GM21515 (cell line): Measurements from ENCODE around the gene TTC34.

ENCODE experiments used
- ATAC-seq: cut with Tn5 transposase; IDR thresholded peaks from one replicate; pipeline ENCODE4 v1.9.1; 2021; ENCODE audit not compliant: unreplicated experiment

TTC34 gene

GRCh38 chr1:2643414-2644077 lies 157.9 kb downstream of the TTC34 start:
- ATAC-seq: no peak

GRCh38 chr1:2642560-2643413 lies 158.7 kb downstream of the TTC34 start:
- peak; percentile 85 for ATAC-seq

- ATAC-seq: peak; percentile 2
These were observed 159.3 kb downstream of the TTC34 start for GRCh38 chr1:2642131-2642559.

- ATAC-seq: no peak
These were observed 159.9 kb downstream of the TTC34 start for GRCh38 chr1:2641381-2642130.

- no peak for ATAC-seq
These were observed 160.9 kb downstream of the TTC34 start for GRCh38 chr1:2640626-2641025.

- no peak for ATAC-seq
These were observed 161.6 kb downstream of the TTC34 start for GRCh38 chr1:2639607-2640521.

GRCh38 chr1:2639203-2639602 lies 162.3 kb downstream of the TTC34 start:
- no peak for ATAC-seq

GRCh38 chr1:2638466-2639115 lies 162.9 kb downstream of the TTC34 start:
- no peak for ATAC-seq

GRCh38 chr1:2637442-2638145 lies 163.9 kb downstream of the TTC34 start:
- no peak for ATAC-seq

GRCh38 chr1:2636733-2637132 lies 164.8 kb downstream of the TTC34 start:
- ATAC-seq: no peak

GRCh38 chr1:2635361-2636010 lies 166.0 kb downstream of the TTC34 start:
- ATAC-seq: no peak

- ATAC-seq: no peak
These were observed 167.5 kb downstream of the TTC34 start for GRCh38 chr1:2633936-2634491.

GRCh38 chr1:2633366-2633935 lies 168.0 kb downstream of the TTC34 start:
- ATAC-seq: no peak

GRCh38 chr1:2632561-2633361 lies 168.7 kb downstream of the TTC34 start, which contains the start of gene MMEL1:
Gene MMEL1 (minus strand): TSS chr1:2633016. CDS start chr1:2629484, 3,532 bp downstream.
- ATAC-seq: no peak

GRCh38 chr1:2632051-2632430 lies 169.5 kb downstream of the TTC34 start:
- no peak for ATAC-seq

GRCh38 chr1:2631136-2632050 lies 170.1 kb downstream of the TTC34 start:
- ATAC-seq: no peak
